ENCODE results near the gene PHACTR1.

PHACTR1 gene

DNA sequence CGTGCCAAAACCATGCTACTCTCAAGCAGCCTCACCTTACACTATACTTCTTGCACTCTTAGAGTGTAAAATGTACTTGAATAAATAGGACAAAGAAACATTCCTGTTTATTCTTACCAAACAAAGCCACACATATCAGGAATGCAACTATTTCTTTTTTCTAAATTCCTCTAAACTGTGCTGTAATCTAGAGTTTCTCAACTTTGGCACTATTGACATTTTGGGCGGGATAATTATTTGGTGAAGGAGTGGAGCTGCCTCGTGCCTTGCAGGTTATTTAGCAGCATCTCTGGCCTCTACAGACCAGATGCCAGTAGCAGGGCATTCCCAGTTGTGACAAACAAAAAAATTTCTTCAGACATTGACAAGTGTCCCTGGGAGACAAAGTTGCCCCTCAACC, 86.9 kb downstream of the PHACTR1 start:
- no peak for DNase-seq

DNA sequence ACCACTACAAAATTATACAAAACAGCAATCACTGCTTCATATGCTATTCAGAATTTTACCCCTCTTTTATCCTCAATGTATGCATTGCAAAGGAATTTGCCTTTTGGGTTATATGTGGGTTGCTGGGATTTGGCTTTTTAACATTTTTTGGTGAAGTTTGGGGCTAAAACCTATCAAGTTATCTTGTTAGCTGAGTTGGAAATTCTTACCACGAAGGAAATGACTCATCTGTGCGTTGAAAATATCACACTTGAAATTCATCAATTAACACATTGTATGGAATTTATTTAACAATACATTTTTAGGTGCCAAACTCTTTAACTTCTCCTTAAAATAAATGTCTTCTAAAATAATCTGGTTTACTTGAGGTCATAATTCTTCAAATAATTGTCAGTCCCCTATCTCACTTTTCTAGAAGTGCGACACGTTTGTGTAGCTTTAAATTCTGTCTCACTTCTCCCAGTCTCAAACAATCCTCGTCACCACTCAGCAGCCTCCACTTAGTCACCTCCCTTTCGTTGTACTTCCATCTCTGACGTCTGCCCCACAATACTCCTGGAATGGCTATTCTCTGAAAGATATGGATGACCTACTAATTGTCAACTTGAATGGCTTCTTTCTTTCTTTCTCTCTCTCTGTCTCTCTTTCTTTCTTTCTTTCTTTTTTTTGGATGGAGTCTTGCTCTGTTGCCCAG, 88.5 kb downstream of the PHACTR1 start:
- DNase-seq = no peak

DNA sequence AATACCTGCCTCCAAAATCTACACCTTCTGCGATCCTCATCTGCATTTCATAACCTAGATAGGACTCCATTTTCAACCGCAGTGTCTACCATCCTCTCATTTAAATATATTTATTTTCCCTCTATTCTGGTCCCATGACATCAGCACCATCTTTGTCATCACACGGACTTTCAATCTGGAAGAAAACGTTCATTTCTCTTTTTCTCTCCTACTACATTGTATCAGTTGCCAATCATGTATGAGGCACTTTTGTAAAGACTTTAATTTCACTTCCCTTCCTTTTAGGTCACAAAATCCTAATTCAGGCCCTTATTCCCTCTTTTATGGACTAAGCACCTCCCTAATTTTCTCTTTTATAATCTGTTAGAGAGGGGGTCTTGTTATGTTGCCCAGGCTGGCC, 89.6 kb downstream of the PHACTR1 start:
- no peak for DNase-seq

DNA sequence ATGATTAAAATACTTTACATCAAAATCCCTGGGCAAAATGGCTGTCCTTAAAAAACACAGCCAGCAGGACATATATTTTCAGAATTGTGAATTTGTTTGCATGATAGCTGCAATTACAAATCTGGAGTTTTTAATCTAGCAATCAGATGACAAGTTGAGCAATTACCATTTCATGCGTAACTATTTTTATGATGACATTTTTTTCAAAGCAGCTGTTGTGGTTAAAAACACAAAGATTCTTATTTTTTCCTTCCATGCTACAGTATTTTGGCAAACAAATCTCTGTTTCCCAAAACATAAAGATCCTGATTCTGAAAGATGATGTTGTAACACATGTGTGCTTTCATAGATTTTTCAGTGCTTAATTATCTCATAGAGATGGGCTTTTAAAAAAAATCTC, 90.2 kb downstream of the PHACTR1 start:
- peak; percentile 41 to 65 for DNase-seq

DNA sequence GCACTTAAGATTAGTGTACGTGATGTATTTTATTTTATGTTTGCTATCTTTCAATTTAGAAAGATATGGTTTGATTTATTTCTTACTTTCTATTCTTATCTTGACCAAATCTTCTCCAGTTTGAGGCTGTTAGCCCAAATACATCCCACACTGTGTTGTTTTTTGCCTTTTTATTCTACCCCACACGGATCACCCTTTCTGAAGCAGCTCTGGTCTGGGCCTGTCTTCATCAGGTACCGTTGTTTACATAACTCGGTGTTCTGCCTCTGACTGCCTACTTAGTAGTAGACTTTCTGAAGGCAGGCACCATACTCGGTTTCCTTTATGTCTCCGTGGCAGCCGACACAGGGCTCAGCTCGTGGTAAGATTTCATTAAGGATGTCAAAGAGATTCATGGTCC, 95.0 kb downstream of the PHACTR1 start:
- DNase-seq = no peak

DNA sequence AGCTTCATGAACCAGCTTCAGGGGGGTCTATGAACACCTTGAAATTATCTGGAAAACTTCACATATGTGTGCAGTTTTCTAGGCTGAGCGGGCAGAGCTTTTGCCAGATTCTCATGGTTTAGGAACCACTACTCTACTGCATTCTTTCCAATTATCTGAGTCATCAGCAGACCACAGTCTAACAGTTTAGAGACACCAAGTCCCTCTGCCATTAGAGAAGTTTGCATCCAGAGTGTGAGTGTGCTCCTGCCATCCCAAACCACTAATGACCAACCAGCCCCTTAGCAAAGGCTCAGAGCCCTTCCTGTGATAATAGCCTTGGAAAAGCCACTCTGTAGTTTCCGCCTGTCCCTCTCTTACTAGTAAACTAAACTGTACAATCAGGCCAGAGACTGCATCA, 96.8 kb downstream of the PHACTR1 start:
- no peak for DNase-seq

DNA sequence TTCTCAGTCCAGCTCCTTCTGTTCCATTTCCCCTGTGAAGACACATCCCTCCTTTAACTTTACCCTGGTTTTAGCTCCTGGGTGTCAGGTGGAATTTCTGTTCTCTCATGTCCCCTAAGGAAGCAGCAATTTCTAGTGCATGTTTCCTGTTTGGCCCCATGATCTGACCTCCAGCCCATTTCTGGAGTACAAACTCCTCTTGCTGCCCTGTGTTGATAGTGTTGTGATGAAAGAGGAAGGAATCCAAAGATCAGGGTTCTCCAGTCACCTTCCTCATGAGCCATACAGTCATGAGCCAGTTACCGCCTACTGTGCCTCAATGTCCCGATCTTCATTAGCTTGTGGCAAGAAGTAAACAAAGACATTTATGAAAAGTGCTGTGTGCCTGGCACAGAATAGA, 97.4 kb downstream of the PHACTR1 start:
- peak in 1 of 2 donors; percentile 34 for DNase-seq

DNA sequence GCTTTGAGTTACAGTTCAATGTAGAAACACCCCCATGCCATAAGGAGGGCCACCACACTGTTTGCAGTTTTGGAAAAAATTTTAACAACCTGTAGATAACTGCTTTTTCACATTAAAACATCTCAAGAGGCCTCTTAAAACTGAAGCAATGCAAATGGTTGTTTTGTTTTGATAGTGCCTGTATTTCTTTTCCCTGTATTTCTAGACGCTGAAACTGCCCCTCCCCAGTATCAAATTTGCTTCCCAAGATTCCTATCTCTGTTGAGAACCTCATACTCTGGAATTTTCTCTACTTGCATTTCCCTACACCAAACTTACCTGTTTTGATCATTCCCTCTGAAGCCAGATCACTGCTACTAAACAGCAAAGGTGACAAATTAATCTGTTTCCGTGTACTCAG, 98.5 kb downstream of the PHACTR1 start:
- no peak for DNase-seq

DNA sequence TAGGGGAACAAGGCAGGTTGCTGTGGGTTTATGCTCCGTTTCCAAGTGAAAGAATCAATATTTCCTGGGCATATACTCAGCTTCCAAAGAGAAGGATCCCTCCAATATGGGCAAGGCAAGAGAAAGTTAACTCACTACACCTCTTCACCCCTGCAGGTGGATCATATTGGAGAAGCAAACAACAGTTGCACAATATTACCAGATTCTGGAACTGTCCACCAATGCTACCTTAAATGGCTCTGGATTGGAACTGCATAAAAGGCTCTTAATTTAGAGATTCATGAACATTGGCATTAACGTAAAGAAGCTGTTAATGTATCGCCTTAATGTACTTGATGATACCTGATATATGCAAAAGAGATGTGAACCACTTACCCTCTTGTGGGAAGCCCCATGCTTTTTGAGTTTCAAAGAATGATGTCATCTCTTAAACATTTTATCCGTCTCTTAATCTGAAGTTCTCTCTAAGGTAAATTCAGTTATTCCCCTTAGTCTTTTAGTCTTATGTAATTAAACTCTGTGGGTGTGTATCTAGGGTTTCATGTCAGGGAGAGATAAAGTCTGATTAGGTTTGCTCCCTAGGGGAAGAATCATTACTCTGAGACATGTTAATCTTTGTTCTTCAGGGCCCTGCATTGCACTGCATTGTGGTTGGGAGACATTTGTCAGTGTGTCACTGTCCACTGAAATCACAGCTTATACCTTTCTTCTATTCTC, 99.5 kb downstream of the PHACTR1 start:
- no peak for DNase-seq

DNA sequence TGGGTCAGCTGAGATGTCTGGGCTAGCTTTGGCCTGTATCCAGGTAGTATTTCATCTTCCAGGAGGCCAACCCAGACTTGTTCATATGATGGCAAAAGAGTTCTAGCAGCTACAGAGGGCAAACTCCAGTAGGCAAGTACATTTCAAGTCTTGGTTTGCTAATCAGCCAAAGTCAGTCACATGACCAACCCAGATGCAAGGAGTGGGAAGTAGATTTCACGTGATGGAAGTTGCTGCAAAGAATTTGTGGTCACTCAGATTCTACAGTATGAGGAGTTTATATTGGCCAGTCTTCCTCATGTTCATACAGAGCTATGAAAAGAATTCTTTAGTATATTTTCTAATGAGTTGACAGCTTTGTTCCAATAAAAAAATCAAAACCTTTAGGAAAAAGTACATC, 101.8 kb downstream of the PHACTR1 start:
- peak; percentile 31 to 45 for DNase-seq

DNA sequence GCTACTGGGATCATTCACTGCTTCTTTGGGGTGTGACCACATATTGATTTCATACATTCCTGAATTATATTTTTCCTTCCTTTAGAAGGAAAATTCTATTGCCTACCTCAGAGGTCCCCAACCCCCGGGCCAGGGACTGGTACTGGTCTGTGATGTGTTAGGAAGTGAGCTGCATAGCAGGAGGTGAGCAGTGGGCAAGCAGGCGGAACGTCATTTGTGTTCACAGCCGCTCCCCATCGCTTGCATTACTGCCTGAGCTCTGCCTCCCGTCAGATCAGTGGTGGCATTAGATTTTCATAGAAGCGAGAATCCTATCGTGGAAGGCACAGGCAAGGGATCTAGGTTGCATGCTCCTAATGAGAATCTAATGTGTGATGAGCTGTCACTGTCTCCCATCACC, 107.3 kb downstream of the PHACTR1 start:
- no peak for DNase-seq

DNA sequence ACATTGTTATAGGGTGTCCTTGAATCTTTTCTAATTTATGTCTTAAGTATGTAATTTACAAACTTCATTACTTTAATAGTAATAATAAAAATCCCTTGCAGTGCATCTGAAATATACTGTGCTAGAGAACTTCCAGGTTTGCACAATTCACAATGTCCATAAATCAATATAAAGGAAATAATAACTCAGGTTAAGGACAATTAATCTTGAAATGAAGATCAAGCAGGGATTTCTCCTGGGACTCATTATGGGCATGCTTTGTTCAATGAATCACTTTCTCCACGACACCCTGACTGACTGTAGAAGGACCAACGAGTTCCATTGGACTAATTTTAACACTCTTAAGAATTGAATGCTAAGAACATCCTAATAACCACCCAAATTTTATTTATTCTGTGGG, 110.0 kb downstream of the PHACTR1 start:
- DNase-seq = no peak

DNA sequence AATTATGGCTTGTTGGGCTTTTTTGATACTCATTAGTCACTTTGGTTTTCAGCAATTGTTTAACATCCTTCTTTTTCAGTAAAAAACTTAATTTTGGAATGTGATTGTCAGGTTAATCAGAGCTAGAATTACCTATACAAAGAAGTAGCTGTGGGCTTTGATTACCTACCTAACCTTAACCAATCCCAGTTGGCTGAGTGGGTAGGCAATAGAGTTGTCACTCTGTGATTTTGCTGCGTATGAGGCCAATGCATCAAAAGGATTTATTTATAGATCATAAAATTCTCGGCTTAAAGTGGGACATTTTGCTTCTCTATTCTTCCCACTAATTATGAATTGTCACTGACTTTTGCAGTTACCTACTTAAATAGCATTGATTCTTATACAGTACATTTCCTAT, 111.4 kb downstream of the PHACTR1 start:
- DNase-seq = no peak

DNA sequence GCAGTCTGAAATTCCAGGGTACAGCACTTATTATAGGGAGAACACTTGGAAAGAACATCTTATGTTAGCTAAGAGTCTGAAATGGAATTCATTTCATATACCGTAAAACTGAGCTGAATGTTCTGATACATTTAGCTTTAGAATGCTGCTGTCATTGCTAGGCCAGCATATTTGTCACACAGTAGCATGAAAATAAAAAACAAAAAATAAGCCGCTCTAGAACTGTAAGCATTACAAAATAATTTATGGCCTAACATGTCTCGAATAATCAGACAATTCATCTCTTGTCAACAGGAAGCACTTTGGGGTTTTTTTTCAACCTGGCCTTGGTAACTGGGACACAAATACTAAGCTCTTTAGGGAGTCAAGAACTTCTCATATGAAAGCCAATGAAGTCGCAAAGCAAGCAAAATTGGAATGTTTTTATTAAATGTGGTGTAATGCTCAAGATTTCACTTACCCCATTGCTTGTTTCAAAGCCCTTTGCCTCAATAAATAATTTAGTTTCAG, 115.7 kb downstream of the PHACTR1 start:
- DNase-seq = no peak

DNA sequence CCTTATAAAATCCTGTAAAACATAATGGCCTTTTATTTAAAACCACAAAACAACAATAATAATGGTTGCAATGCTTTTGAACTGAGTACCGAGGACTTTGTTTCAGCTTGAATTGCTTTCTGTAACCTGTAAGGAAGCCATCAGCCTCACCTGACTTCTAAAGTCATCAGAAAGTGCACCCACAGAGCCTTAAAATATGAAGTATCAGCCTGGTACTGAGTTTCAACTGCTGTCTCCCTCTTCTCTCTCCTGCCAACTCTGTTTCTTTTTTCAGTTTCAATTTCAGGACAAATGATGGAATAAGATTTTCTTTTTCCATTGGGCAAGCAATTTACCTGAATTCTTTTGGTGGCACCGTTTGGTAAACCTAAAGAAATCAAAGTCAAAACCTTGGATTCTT, 119.4 kb downstream of the PHACTR1 start:
- no peak for DNase-seq

DNA sequence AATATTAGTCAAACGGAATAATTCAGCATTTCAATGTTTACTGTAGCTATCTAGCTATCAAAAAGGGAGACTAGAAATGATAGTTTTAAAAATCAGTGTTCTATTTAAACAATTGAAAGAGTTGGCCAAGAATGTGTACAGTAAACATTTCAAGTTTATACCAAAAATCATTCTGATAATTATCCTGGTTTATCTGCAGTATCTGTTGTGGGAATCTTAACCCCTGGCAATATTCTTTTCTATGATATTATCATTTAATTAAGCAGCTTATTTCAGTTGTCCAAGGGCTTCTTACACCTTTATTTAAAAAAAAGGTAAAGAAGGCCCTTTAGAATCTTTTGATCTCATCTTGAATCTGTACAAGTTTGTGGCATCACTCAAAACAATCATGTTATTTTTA, 125.1 kb downstream of the PHACTR1 start:
- DNase-seq = no peak

DNA sequence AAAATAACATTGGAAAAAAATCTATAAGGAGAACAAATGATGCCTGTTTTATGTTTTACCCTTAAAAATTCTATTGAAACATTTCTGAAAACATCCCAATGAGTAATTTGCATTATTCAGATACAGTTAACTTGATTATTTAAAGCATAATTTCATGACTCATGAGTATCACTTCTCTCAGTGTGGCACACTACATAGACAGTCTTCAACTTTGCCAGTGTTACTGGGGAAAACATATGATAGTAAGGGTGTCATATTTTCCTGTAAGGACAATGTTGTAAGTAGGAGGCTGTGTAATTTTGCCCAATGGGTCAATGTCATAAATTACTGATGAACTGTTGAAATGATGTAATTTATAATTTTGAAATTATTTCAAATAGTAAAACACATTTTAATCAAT, 125.5 kb downstream of the PHACTR1 start:
- no peak for DNase-seq

DNA sequence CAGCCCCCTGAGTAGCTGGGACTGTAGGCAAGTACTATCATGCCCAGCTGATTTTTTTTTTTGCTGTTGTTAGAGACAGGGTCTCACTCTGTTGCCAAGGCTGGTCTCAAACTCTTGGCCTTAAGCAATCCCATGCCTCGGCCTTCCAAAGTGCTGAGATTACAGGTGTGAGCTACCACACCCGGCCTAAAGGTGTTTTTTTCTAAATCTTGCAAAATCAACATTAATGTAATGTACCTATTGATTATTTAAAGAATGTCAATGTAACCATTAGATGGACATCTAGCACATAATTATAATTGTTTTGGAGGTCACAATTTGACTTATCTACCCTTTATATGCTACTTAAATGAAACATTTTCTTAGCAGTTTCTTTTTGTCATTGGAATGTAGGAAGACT, 126.1 kb downstream of the PHACTR1 start:
- DNase-seq = no peak

DNA sequence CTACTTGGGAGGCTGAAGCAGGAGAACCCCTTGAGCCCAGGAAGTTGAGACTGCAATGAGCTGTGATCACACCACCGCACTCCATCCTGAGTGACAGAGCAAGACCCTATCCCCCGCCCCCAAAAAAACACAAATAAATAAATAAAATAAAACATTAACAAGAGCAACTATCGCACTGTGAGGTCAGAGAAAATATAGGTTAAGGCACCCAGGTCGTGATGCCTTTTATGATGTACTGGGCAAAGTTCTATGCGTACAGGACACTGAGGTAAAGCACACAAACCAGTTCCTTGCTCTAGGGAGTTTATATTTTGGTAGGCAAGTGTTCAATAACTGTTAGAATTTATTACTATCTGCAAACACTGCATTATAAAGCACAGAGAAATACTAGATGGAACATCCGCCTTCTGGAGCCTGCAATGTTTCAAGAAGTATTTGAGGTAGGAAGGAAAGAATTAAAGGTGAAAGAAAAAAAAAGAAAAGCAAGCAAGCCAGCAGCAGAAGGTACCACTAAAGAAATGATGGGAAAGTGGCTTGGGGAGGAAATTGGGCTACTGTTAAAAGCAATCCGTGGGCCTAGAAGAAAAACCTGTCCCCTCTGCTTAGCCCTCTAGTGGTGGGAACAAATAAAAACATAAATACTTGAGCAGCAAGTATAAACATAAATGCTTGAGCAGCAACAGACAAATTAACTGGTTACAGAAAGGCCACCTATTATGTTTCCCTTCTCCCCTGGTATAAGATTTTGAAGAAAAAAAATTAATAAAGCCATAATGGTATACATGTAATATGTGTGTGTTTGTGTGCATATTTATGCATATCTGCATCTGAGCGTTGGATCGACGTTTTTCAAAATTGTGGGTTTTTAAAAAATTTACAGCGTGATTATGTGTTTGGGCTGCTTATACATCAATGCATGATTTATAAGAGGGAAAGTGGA, 128.0 kb downstream of the PHACTR1 start:
- peak; percentile 12 to 35 for DNase-seq

DNA sequence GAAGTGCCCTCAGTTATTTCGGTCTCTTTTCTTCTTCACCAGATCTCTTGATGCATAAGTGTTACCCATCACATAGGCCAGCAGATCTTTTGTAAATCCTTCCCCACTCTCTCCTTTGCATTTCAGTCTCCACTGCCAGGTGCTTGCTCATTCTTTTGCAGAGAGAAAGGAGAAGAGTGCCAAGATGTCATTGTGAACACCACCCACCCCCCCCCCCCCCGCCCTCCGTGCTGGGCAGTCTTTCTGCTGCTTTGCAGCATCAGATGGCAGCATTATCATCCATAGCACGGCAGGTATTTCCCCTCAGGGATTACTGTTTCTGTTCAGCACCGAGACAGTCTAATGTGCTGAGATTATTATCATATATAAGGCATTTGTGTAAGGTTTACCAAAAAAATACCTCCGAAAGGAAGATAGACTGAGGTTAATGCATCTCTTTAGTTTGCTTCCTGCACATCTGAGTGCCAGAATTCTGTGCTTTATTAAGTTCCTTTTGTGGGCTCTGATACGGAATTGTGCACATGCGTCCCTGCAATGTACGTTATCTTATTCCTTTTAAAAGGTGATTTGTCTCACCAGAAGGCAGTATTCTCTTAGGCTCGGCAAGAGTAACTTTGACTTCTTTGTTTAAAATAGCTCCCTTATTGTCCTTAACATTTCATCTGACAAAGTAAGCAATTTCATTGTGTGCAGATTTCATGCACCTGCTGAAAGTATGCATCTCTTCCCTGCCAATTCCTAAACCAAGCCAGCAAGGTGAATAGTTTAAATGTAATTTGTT, 128.8 kb downstream of the PHACTR1 start:
- no peak for DNase-seq

DNA sequence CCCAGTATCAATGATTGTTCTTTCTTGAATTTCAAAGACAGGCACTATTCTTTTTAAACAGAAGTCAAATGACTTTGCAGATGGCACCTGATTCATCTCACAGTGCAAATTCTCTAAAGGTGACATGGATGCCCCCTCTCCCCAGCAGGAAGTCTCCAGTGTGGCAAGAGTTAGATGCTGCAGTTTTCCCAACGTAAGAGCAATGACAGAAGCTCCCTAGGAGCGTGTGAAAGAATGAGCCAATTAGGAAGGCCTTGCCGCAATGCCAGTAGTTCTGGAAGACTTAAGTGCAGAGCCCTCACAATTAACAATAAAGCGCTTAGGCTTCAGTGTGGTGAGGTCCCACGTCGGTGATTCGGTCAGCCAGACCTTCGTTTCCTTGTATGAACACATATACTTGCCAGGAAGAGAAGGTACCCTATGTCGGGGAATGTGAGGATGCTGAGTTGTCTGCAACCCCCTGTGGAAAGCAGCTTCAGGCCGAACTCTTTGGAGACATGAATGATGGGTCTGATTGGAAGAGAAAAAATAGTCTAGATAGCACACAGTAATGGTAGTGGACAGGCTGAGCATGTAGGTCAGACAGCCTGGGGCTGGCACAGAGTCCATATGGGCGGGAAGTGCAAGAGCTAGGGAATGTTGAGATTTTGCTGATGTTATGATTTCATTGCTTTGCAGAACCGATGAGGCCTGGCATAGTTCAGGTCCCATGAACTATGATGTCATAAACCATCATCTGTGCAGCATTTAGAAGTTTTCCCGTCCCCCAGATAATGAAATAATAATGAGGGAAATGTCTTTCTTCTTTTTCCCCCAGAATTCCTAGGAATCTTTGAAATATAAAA, 132.6 kb downstream of the PHACTR1 start:
- DNase-seq = no peak

DNA sequence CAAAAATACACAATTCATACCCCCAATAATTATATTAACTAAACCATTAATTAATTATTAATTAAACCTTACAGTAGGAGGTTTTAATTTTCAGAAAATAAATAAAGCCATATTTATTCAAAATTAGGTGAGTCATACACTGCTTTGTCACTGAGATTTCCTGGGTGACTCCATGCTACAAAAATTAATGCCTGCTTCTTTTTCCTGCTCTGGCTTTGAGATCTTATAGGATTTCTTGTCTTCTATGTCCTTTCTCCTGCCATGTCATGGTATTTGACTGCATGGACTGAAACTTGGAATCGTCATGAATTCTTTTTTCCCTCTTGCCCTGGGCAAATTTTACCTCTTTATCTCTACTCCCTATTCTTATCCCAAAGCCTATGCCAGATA, 133.2 kb downstream of the PHACTR1 start:
- DNase-seq = no peak

Data from inflammatory macrophage treated with lipopolysaccharide for 1 hour (primary cell).